Hepatocyte (in vitro differentiated cells): Measurements from ENCODE around the gene ABCA2. TPM values are rescaled to one million over a fixed set of nuclear protein-coding genes. Genes with fewer than 3 reads are reported as not detected.
A peak's percentile ranks its signal among the peaks of the same experiment; 100 is the strongest.

Experiments
- DNase-seq: peaks from one replicate; pipeline ENCODE4 v3.0.0-alpha.2; 2016; ENCODE audit warnings: low spot score
- H2AFZ ChIP-seq: fragments of 200-600 bp; sonication (generic); 2 replicates; pipeline ENCODE4 v1.6.0; 2016; ENCODE audit warnings: antibody characterized with exemption, mild to moderate bottlenecking
- H3K27ac ChIP-seq: fragments of 200-600 bp; sonication (generic); 2 replicates; pipeline ENCODE4 v1.5.1; 2016; ENCODE audit warnings: mild to moderate bottlenecking
- H3K27me3 ChIP-seq: fragments of 200-600 bp; sonication (generic); 2 replicates; pipeline ENCODE4 v1.6.1; 2016
- H3K36me3 ChIP-seq: fragments of 200-600 bp; sonication (generic); replicated peaks from 2 replicates; pipeline ENCODE4 v1.5.1; 2016; ENCODE audit warnings: low read depth; ENCODE audit not compliant: insufficient read depth
- H3K4me1 ChIP-seq: fragments of 200-600 bp; sonication (generic); 2 replicates; pipeline ENCODE4 v1.5.1; 2016; ENCODE audit warnings: mild to moderate bottlenecking, moderate library complexity; ENCODE audit not compliant: insufficient read depth
- H3K4me2 ChIP-seq: fragments of 200-600 bp; sonication (generic); 2 replicates; pipeline ENCODE4 v1.6.0; 2016
- H3K4me3 ChIP-seq: fragments of 200-600 bp; sonication (generic); 2 replicates; pipeline ENCODE4 v1.5.1; 2016; ENCODE audit warnings: mild to moderate bottlenecking
- H3K79me2 ChIP-seq: fragments of 200-600 bp; sonication (generic); 2 replicates; pipeline ENCODE4 v1.6.0; 2017; ENCODE audit warnings: mild to moderate bottlenecking
- H3K9me2 ChIP-seq: fragments of 200-600 bp; sonication (generic); replicated peaks from 2 replicates; pipeline ENCODE4 v1.6.0; 2017; ENCODE audit warnings: mild to moderate bottlenecking; ENCODE audit not compliant: insufficient read depth
- H3K9me3 ChIP-seq: fragments of 200-600 bp; sonication (generic); 2 replicates; pipeline ENCODE4 v1.5.1; 2016; ENCODE audit warnings: low read depth, mild to moderate bottlenecking
- H4K20me1 ChIP-seq: fragments of 200-600 bp; sonication (generic); 2 replicates; pipeline ENCODE4 v1.6.0; 2016; ENCODE audit warnings: mild to moderate bottlenecking; ENCODE audit not compliant: insufficient read depth, poor library complexity, severe bottlenecking
- EZH2 ChIP-seq: fragments of 200-600 bp; sonication (generic); IDR thresholded peaks from 2 replicates; pipeline ENCODE4 v1.6.1; 2016; ENCODE audit warnings: antibody characterized with exemption, mild to moderate bottlenecking, borderline replicate concordance
- EZH2phosphoT487 ChIP-seq: fragments of 200-600 bp; sonication (generic); IDR thresholded peaks from one replicate; pipeline ENCODE4 v1.6.1; 2018; ENCODE audit warnings: antibody characterized with exemption, mild to moderate bottlenecking, low read depth, moderate library complexity; ENCODE audit not compliant: unreplicated experiment, severe bottlenecking
- WGBS: methylation state at CpG from one replicate; pipeline ENCODE4 v1.1.6; 2016; ENCODE audit warnings: low lambda C conversion rate; ENCODE audit errors: missing lambda C conversion rate; 5-methylcytosine and 5-hydroxymethylcytosine counted together
- polyA plus RNA-seq: library from polyadenylated mRNA; unstranded; fragments of >200 nt; fragmentation: Nextera tagmentation; extraction: Ambion mirVana; gene quantifications from 2 replicates; pipeline ENCODE4 v1.2.1, GENCODE V29; 2016
- total RNA-seq: library from RNA; depleted of rRNA; stranded (reverse); fragments of >200 nt; gene quantifications from 2 replicates; pipeline ENCODE4 v1.2.3, GENCODE V29; 2014
- TF ChIP-seq, protein P1 (sequence below): fragments of 200-600 bp; sonication (generic); IDR thresholded peaks from 2 replicates; pipeline ENCODE4 v1.5.1; 2016; ENCODE audit warnings: antibody characterized with exemption, mild to moderate bottlenecking; ENCODE audit not compliant: poor library complexity

The ABCA2 gene
- total and polyA plus RNA-seq, 2 experiments from 2014 or later, result 14.6 to 15.6 TPM

GRCh38 chr9:137052998-137053943, 25.2 kb upstream of the ABCA2 start:
- Histone ChIP-seq H3K27me3 (peaks cover 33% of the 10 kb centered on the region), H3K27ac (no peak overlapping the region), H3K4me2 (peak overlapping the region; percentile 97)

GRCh38 chr9:137052293-137052692, 24.3 kb upstream of the ABCA2 start:
- 83% methylated on average over 6 of the region's 8 CpGs for WGBS
- peaks cover 38% of the 10 kb centered on the region for H3K4me1 ChIP-seq
- H3K4me2 ChIP-seq, result no peak overlapping the region
- no peak for TF ChIP-seq EZH2phosphoT487
- no peak for TF ChIP-seq EZH2
- TF ChIP-seq, protein P1, sequence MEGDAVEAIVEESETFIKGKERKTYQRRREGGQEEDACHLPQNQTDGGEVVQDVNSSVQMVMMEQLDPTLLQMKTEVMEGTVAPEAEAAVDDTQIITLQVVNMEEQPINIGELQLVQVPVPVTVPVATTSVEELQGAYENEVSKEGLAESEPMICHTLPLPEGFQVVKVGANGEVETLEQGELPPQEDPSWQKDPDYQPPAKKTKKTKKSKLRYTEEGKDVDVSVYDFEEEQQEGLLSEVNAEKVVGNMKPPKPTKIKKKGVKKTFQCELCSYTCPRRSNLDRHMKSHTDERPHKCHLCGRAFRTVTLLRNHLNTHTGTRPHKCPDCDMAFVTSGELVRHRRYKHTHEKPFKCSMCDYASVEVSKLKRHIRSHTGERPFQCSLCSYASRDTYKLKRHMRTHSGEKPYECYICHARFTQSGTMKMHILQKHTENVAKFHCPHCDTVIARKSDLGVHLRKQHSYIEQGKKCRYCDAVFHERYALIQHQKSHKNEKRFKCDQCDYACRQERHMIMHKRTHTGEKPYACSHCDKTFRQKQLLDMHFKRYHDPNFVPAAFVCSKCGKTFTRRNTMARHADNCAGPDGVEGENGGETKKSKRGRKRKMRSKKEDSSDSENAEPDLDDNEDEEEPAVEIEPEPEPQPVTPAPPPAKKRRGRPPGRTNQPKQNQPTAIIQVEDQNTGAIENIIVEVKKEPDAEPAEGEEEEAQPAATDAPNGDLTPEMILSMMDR, result no peak
- H3K27ac ChIP-seq, result no peak overlapping the region
- no peak overlapping the region for H3K4me3 ChIP-seq
- no peaks in the 10 kb centered on the region for H3K36me3 ChIP-seq
- peaks cover 39% of the 10 kb centered on the region for H3K27me3 ChIP-seq
- no peaks in the 10 kb centered on the region for H3K9me2 ChIP-seq
- no peaks in the 10 kb centered on the region for H3K9me3 ChIP-seq
- no peaks in the 10 kb centered on the region for H3K79me2 ChIP-seq
- no peak for DNase-seq
- no peaks in the 10 kb centered on the region for H4K20me1 ChIP-seq
- no peak overlapping the region for H2AFZ ChIP-seq

More at GRCh38 chr9:137052998-137053943, 25.2 kb upstream of the ABCA2 start:
- no peaks in the 10 kb centered on the region for H4K20me1 ChIP-seq
- no peaks in the 10 kb centered on the region for H3K9me3 ChIP-seq
- no peak overlapping the region for H2AFZ ChIP-seq
- no peak for DNase-seq
- peaks cover 46% of the 10 kb centered on the region for H3K4me1 ChIP-seq
- peak overlapping the region; percentile 36 for H3K4me3 ChIP-seq
- H3K79me2 ChIP-seq, result no peaks in the 10 kb centered on the region
- no peaks in the 10 kb centered on the region for H3K36me3 ChIP-seq
- TF ChIP-seq EZH2 (no peak), EZH2phosphoT487 (no peak)
- TF ChIP-seq, protein P1, result no peak
- 23% methylated on average over 43 of the region's 71 CpGs for WGBS
- no peaks in the 10 kb centered on the region for H3K9me2 ChIP-seq

DNA sequence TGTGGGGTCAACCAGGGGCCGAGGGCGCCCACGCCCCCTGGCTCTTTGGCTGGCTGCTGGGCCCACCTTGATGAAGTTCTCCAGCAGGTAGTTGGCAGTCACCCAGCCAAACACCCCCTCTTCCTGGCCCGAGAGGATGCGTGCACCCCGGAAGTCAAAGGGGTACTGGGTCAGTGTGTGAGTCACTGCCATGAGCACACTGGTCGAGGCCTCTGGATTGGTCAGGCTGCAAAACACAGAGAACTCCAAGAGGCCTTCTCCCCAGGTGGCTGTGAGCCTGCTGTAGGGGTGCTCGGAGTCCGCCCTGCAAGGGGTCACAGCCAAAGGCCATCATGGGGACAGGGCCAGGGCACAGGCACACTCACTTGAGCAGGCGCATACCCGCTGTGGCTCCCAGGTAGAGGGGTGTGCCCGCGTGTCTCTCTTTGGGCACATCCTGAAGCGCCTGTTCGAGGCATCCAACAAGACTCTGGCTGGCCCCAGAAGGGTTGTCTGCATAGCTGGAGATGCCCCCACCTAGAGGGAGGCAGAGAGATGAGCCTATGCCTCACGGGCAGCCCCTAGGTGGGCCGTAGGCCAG, 23.2 kb upstream of the ABCA2 start:
- Histone ChIP-seq H3K4me2 (no peak overlapping the region), H3K4me1 (peaks cover 31% of the 10 kb centered on the region)
- no peak for TF ChIP-seq EZH2
- TF ChIP-seq, protein P1, result no peak
- TF ChIP-seq EZH2phosphoT487, result no peak

More for the DNA sequence above, 23.2 kb upstream of the ABCA2 start:
- no peaks in the 10 kb centered on the region for H3K79me2 ChIP-seq
- H3K4me3 ChIP-seq, result no peak overlapping the region
- no peaks in the 10 kb centered on the region for H4K20me1 ChIP-seq
- no peak overlapping the region for H2AFZ ChIP-seq
- H3K36me3 ChIP-seq, result no peaks in the 10 kb centered on the region
- H3K9me2 ChIP-seq, result no peaks in the 10 kb centered on the region
- H3K27me3 ChIP-seq, result peaks cover 39% of the 10 kb centered on the region
- H3K9me3 ChIP-seq, result no peaks in the 10 kb centered on the region
- no peak for DNase-seq
- H3K27ac ChIP-seq, result no peak overlapping the region
- 91% methylated on average over 16 of the region's 17 CpGs for WGBS
